ENCODE results near the gene PTPRCAP.

The PTPRCAP gene

GRCh38 chr11:67411785-67412152 lies 25.7 kb downstream of the PTPRCAP start:
- TF ChIP-seq CTCF (IDR thresholded peaks at IDR 0.05; ENCODE audit: insufficient read depth, low read length, missing control alignments): no peak
- ChIA-PET POLR2A (no interaction called here), CTCF (interaction anchor here (6.5 kb wide), 1 partner anchor 9 kb away, joined by 40 read pairs; the partner anchor contains the start of genes PPP1CA and TBC1D10C)
- no peak overlapping the region for H3K4me3 ChIP-seq (ENCODE audit: low read depth, low read length)
- no peak for DNase-seq (ENCODE audit: low read depth, low spot score)

- CTCF ChIA-PET: interaction anchor here (6.5 kb wide), 1 partner anchor 9 kb away, joined by 40 read pairs; the partner anchor contains the start of genes PPP1CA and TBC1D10C
- POLR2A ChIA-PET: no interaction called here
- DNase-seq (ENCODE audit: low read depth, low spot score): no peak
These were observed 26.3 kb downstream of the PTPRCAP start for GRCh38 chr11:67410984-67411784.

DNA sequence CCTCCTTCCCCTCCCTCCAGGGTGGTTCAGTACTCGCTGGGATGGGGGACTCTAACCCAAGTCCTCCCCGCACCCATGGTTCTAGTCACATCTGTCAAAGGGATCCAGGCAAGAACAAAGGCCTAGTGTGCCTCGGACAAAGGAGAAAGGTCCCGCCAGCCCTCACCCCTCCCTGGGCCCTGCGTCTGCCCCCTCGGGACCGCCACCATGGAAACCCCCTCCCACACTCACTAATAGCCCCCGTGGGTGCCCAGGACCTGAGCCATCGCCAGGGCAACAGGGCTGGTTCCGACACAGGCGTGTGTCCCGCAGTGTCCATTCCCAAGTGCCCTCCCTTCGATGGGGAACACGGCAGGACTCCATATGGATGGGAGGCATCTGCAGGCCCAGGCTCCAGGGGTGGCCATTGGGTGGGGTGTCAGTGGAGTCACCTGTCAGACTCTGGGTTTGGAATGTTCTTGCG lies 27.1 kb downstream of the PTPRCAP start:
- no peak for TF ChIP-seq CTCF (IDR thresholded peaks at IDR 0.05; ENCODE audit: insufficient read depth, low read length, missing control alignments)
- ChIA-PET CTCF (no interaction called here), POLR2A (no interaction called here)
- DNase-seq (ENCODE audit: low read depth, low spot score): no peak
- H3K4me3 ChIP-seq (ENCODE audit: low read depth, low read length): no peak overlapping the region

More at GRCh38 chr11:67410984-67411784, 26.3 kb downstream of the PTPRCAP start:
- no peak overlapping the region for H3K4me3 ChIP-seq (ENCODE audit: low read depth, low read length)
- no peak for TF ChIP-seq CTCF (IDR thresholded peaks at IDR 0.05; ENCODE audit: insufficient read depth, low read length, missing control alignments)

- ChIA-PET CTCF (no interaction called here), POLR2A (no interaction called here)
- no peak for DNase-seq (ENCODE audit: low read depth, low spot score)
- TF ChIP-seq CTCF (IDR thresholded peaks at IDR 0.05; ENCODE audit: insufficient read depth, low read length, missing control alignments): no peak
- H3K4me3 ChIP-seq (ENCODE audit: low read depth, low read length): no peak overlapping the region
These were observed 27.6 kb downstream of the PTPRCAP start for GRCh38 chr11:67409781-67410368.

GRCh38 chr11:67409261-67409666 lies 28.2 kb downstream of the PTPRCAP start:
- CTCF ChIA-PET: no interaction called here
- no peak overlapping the region for H3K4me3 ChIP-seq (ENCODE audit: low read depth, low read length)
- no peak for TF ChIP-seq CTCF (IDR thresholded peaks at IDR 0.05; ENCODE audit: insufficient read depth, low read length, missing control alignments)
- POLR2A ChIA-PET: no interaction called here
- DNase-seq (ENCODE audit: low read depth, low spot score): no peak

DNA sequence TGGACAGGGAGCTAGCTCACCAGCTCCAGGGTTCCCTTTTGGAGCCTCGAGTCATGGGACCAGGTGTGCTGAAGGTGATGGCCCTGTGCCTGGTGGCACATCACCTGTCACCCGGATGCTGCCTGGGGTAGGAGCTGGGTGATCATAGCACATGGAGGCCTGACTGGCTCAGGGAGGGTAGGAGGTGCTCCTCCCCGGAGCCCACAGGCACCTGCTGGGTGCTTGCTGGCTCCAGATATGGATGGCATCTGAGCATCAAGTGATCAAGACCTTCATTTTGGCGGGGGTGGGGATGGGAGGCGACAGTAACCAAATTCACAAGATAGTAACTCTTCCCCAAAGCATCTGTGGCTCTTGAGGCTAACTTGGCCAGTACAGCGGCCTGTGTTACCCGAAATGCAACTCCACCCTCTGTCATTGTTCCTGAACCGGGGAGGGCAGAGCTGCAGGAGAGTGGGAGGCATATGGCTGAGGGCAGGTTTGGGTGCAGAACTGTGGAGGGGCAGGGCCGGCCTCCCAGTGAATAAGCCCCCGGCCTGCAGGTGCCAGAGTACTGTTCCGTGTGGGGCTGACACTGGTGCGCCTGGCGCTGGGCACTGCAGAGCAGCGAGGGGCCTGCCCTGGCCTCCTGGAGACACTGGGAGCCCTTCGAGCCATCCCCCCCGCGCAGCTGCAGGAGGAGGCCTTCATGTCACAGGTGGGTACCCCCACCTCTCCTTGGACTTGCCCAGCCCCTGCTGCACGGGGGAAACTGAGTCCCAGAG lies 28.9 kb downstream of the PTPRCAP start:
- H3K4me3 ChIP-seq (ENCODE audit: low read depth, low read length): no peak overlapping the region
- DNase-seq (ENCODE audit: low read depth, low spot score): no peak
- no peak for TF ChIP-seq CTCF (IDR thresholded peaks at IDR 0.05; ENCODE audit: insufficient read depth, low read length, missing control alignments)
- ChIA-PET POLR2A (no interaction called here), CTCF (no interaction called here)
